GM12891 (cell line): ENCODE measurements around the gene ITGB3BP.
"Not testable (repeated sequence)": the region's sequence is repeated elsewhere in the genome, so short reads cannot be mapped to it uniquely, and the experiment has no call there.

Source experiments
- DNase-seq: peaks from one replicate; pipeline ENCODE4 v3.0.0; 2011; ENCODE audit warnings: low spot score; ENCODE audit not compliant: insufficient read length
- FAIRE-seq: peaks from 2 replicates; lab custom pipeline; 2011; peaks lifted over from hg19 to GRCh38; lab: Jason Lieb, UNC
- PAX5 ChIP-seq: IDR thresholded peaks from 2 replicates; pipeline ENCODE4 v1.6.1; 2011; ENCODE audit warnings: low read length, moderate library complexity, mild to moderate bottlenecking; ENCODE audit not compliant: insufficient read depth, severe bottlenecking
- POLR2A ChIP-seq: IDR thresholded peaks from 2 replicates; pipeline ENCODE4 v1.6.1; 2011; ENCODE audit warnings: low read depth, low read length, control low read depth
- POLR2AphosphoS5 ChIP-seq: IDR thresholded peaks from 2 replicates; pipeline ENCODE4 v1.6.1; 2011; ENCODE audit warnings: low read depth, low read length, control low read depth
- POU2F2 ChIP-seq: IDR thresholded peaks from 2 replicates; pipeline ENCODE4 v1.6.1; 2011; ENCODE audit warnings: low read depth, mild to moderate bottlenecking, control low read depth, low read length, moderate library complexity
- SPI1 ChIP-seq: IDR thresholded peaks from 2 replicates; pipeline ENCODE4 v1.6.1; 2011; ENCODE audit warnings: low read depth, low read length, control low read depth
- TAF1 ChIP-seq: IDR thresholded peaks from 2 replicates; pipeline ENCODE4 v1.6.1; 2011; ENCODE audit warnings: low read depth, low read length, control low read depth

The ITGB3BP gene

DNA sequence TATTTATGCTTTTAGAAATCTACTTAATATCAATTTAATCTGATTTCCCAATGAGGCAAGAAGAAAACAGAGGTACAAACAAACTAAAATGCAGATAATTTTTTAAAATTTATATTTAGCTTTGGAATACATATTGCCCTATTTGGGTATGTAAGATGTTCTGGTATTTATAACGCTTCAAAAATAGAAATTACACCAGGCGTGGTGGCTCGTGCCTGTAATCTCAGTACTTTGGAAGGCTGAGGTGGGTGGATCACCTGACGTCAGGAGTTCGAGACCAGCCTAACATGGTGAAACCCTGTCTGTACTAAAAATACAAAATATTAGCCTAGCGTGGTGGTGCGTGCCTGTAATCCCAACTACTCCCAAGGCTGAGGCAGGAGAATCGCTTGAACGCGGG, 13.3 kb downstream of the ITGB3BP start:
- DNase-seq (no peak), FAIRE-seq (no peak)
- TF ChIP-seq POU2F2 (no peak), SPI1 (no peak), POLR2A (no peak), TAF1 (no peak), POLR2AphosphoS5 (no peak), PAX5 (no peak)

DNA sequence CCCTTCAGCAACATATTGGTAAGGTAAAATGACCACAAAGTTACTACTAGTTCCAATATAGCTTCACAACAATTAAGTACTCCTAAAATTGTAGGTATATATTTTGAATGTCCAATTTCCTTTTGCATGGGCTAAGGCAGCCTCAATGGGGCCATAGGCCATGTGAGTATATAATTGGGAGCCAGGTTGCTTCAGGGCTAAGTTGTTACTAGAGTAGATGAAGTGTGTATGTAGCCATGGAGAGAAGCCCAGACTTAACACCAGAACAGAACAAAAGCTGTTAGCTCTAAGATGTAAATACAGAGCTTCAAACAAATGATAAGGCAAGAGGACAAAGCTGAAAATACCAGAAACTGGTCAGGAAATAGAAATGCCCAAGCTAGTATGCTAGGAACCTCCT, 16.2 kb downstream of the ITGB3BP start:
- FAIRE-seq (no peak), DNase-seq (no peak)
- TF ChIP-seq POLR2AphosphoS5 (no peak), PAX5 (no peak), SPI1 (no peak), POLR2A (no peak), TAF1 (no peak), POU2F2 (no peak)

DNA sequence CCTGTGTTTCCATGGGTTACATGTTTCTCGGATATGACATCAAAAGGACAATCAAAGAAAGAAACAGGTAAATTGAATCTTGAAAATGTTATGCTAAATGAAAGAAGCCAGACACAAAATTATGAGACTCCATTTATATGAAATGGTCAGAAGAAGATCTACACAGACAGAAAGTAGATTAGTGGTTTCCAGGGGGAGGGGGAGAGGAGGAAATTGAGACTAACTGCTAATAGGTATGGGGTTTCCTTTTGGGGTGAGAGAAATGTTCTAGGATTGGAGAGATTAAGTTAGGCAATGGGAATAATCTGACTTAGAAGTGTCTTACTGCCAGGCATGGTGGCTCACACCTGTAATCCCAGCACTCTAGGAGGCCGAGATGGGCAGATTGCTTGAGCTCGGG, 21.8 kb downstream of the ITGB3BP start:
- TF ChIP-seq POLR2AphosphoS5, result no peak
- TF ChIP-seq PAX5, result no peak
- no peak for TF ChIP-seq POU2F2
- TF ChIP-seq TAF1, result no peak
- TF ChIP-seq SPI1, result no peak
- no peak for TF ChIP-seq POLR2A
- FAIRE-seq, result no peak
- DNase-seq, result no peak

DNA sequence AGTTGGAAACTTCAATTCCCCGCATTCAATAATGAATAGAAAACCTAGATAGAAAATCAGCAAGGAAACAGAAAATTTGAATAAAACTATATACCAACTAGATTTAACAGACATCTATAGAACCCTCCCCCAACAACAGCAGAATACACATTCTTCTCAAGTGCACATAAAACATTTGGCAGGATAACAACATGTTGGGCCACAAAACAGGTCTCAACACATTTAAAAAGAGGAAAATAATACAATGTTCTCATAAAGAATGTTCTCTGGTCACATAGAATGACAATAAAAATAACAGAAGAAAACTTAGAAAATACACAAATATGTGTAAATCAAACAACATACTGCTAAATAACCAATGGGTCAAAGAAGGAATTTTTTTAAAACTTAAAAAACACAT, 24.9 kb downstream of the ITGB3BP start:
- FAIRE-seq (no peak), DNase-seq (no peak)
- no peak for TF ChIP-seq POLR2A
- TF ChIP-seq POLR2AphosphoS5, result no peak
- no peak for TF ChIP-seq TAF1
- no peak for TF ChIP-seq POU2F2
- no peak for TF ChIP-seq SPI1
- TF ChIP-seq PAX5, result no peak

DNA sequence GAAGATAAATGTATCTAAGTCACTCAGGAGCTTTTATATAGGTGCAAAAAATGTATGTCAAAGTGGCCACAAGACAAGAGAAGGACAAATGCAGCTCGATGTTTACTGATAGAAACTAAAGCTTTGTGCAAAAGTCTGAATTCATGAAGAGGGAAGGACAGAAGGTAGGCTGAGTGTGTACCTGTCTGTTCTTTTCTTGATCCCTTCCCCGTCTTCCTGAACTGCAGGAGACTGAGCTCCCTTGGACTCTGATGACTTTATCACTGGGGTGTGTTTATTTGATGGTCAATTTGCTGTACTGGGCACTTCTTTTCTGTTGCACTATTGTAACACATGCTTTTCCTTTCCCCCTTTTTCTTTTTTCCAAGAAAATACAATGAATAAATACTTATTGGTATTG, 25.4 kb downstream of the ITGB3BP start:
- DNase-seq, result no peak
- no peak for FAIRE-seq
- no peak for TF ChIP-seq POU2F2
- no peak for TF ChIP-seq POLR2A
- TF ChIP-seq SPI1, result no peak
- TF ChIP-seq TAF1, result no peak
- TF ChIP-seq POLR2AphosphoS5, result no peak
- no peak for TF ChIP-seq PAX5

DNA sequence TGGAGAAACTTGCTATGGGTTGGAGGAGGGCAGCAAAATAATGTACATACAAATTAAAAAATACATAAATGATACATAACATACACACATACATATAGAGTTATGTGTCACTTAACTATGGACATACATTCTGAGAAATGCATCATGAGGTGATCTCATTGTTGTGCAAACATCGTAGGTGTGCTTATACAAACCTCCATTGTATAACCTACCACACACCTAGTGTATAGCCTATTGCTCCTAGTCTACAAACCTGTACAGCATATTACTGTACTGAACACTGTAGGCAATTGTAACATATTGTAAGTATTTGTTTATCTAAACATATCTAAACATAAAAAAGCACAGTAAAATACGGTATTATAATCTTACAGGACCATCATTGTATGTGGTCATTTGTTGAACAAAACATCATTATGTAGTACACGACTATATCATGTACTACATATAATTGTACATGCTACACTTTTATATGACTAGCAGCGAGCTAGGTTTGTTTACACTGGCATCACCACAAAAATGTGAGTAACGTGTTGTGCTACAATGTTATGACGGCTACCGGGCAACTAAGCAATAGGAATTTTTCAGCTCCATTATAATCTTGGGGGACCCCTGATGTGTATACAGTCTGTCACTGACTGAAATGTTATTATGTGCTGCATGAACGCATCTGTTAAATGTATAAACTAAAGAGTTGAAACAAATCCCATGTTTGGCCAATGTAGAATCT, 35.5 kb downstream of the ITGB3BP start:
- TF ChIP-seq PAX5 (no peak), TAF1 (no peak), POU2F2 (no peak), POLR2A (no peak), SPI1 (no peak), POLR2AphosphoS5 (no peak)
- DNase-seq (no peak), FAIRE-seq (no peak)

DNA sequence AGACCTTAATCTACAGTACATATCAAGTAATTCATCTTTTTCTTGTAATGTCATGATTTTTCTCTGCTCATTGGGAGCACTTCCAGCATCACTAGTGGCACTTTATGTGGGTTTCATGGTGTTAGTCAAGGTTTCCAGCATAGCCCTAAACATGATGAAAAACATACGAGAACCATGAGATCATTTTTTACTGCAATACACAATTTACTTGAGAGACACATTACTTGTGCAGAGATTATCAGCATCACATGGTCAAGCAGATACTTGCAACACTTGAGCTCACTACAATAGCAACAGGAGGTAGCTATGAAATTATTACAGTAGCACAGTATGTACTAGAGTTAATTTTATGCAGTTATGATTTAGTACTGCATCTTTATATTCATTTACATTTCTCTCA, 36.4 kb downstream of the ITGB3BP start:
- DNase-seq, result no peak
- FAIRE-seq, result no peak
- TF ChIP-seq TAF1, result no peak
- TF ChIP-seq POLR2AphosphoS5, result no peak
- no peak for TF ChIP-seq SPI1
- TF ChIP-seq PAX5, result no peak

DNA sequence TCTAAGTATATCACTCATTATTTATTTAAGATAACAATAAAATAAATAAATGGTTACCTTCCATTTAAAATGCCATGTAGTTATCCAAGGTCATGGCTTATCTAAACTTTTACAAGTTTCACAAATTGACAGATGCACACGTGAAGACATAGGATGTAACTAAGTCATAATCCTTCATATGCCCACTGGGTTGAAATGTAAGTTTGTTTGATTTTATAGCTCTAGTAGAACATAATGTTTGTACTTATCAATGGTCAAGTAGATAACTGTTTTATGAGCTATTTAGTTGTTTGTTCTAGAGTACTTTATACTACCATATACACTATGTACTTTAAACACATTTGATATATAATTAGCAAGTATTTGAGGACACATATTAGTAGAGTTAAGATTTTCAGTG, 43.0 kb downstream of the ITGB3BP start:
- TF ChIP-seq POU2F2 (no peak), PAX5 (no peak), SPI1 (no peak), TAF1 (no peak), POLR2A (no peak), POLR2AphosphoS5 (no peak)
- DNase-seq (no peak), FAIRE-seq (peak; percentile 50)

DNA sequence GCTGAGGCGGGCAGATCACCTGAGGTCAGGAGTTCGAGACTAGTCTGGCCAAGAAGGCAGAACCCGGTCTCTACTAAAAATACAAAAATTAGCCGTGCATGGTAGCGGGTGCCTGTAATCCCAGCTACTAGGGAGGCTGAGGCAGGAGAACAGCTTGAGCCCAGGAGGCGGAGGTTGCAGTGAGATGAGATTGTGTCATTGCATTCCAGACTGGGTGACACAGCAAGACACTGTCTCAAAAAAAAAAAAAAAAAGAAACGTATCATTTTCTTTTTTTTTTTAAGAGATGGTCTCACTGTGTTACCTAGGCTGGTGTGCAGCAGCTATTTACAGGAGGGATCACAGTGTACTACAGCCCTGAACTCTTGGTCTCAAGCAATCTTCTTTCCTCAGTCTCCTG, 47.3 kb downstream of the ITGB3BP start:
- FAIRE-seq, result no peak

DNA sequence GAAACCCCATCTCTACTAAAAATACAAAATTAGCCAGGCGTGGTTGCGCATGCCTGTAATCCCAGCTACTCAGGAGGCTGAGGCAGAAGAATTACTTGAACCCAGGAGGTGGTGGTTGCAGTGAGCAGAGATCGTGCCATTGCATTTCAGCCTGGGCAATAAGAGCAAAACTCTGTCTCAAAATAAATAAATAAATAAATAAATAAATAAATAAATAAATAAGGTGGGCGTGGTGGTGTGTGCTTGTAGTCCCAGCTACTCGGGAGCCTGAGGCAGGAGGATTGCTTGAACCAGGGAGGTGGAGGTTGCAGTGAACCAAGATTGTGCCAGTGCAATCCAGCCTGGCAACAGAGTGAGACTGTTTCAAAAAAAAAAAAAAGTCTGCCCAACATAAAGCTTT, 54.3 kb downstream of the ITGB3BP start:
- not testable (repeated sequence) for DNase-seq, FAIRE-seq

More for the DNA sequence above, 47.3 kb downstream of the ITGB3BP start:
- DNase-seq, result no peak
- no peak for TF ChIP-seq SPI1
- TF ChIP-seq PAX5, result no peak
- no peak for TF ChIP-seq POLR2AphosphoS5

DNA sequence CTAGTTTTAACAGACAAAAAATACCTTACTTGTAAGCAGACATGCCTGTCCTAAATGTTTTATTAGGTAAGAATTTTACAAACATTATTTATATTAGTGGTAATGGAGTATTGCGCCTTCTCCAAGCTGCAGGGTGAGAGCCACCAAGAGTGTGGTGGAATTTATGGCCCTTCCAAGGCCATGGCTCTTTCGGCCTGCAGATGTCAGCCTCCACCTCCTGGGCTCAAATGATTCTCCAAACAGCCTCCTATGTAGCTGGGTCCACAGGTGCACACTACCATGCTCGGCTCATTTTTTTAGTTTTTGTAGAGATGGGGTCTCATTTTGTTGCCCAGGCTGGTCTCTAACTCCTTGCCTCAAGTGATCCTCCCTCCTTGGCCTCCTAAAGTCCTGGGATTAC, 56.3 kb downstream of the ITGB3BP start:
- TF ChIP-seq POLR2A (no peak), PAX5 (no peak), POLR2AphosphoS5 (no peak), TAF1 (no peak), SPI1 (no peak), POU2F2 (no peak)
- FAIRE-seq, result no peak
- no peak for DNase-seq
